ENCODE results near the gene KDM8.

Gene KDM8

GRCh38 chr16:27203507-27204311 is at the start of gene KDM8:
Gene KDM8 (plus strand): TSS chr16:27203526. CDS start chr16:27210124, 6,598 bp downstream.
- peak within 1 kb of the TSS; percentile 77 for H3K9ac ChIP-seq (ENCODE audit: low read length)
- peak; percentile 100 for DNase-seq
- H3K9me3 ChIP-seq (replicated peaks; ENCODE audit: insufficient read depth, low read length), result no peaks in the 10 kb centered on the region
- H4K20me1 ChIP-seq (ENCODE audit: insufficient read depth, low read length), result no peaks in the 10 kb centered on the region
- H3K4me1 ChIP-seq (ENCODE audit: low read length), result peaks cover 27% of the 10 kb centered on the region
- no peaks in the 10 kb centered on the region for H3K9me2 ChIP-seq (replicated peaks; ENCODE audit: insufficient read depth, low read length)
- H3K4me2 ChIP-seq (ENCODE audit: low read depth, low read length), result peak within 1 kb of the TSS; percentile 97
- H3K4me3 ChIP-seq (ENCODE audit: low read length), result peak within 1 kb of the TSS; percentile 77
- peaks cover 5% of the 10 kb centered on the region for H3K79me2 ChIP-seq (ENCODE audit: low read length)
- no peak for TF ChIP-seq EZH2 (optimal IDR thresholded peaks at IDR 0.05; ENCODE audit: low read depth, low read length)
- no peak for TF ChIP-seq CTCF (IDR thresholded peaks at IDR 0.05; ENCODE audit: low read length)
- TF ChIP-seq EZH2phosphoT487 (IDR thresholded peaks at IDR 0.05; ENCODE audit: low read length), result no peak
- peak within 1 kb of the TSS; percentile 83 for H3K27ac ChIP-seq (ENCODE audit: low read length)
- H3K36me3 ChIP-seq (replicated peaks; ENCODE audit: insufficient read depth, low read length), result no peaks in the 10 kb centered on the region
- peaks cover 21% of the 10 kb centered on the region for H3F3A ChIP-seq (ENCODE audit: insufficient read depth, low read length)
- peak within 1 kb of the TSS; percentile 63 for H2AFZ ChIP-seq (ENCODE audit: low read length)
- H3K27me3 ChIP-seq (replicated peaks; ENCODE audit: insufficient read depth, low read length), result no peaks in the 10 kb centered on the region

- no peaks in the 10 kb centered on the region; the same call in 1 of the 2 replicates for H3K4me1 ChIP-seq (ENCODE audit: low read length)
- H4K20me1 ChIP-seq (ENCODE audit: insufficient read depth, low read length), result no peaks in the 10 kb centered on the region
- DNase-seq, result peak; percentile 40
- H3K4me2 ChIP-seq (ENCODE audit: low read depth, low read length), result peak overlapping the region; percentile 33; the same call in 1 of the 2 replicates
- H3K27ac ChIP-seq (ENCODE audit: low read length), result no peak overlapping the region
- no peak overlapping the region for H2AFZ ChIP-seq (ENCODE audit: low read length)
- no peaks in the 10 kb centered on the region for H3K79me2 ChIP-seq (ENCODE audit: low read length)
- no peaks in the 10 kb centered on the region for H3K9me2 ChIP-seq (replicated peaks; ENCODE audit: insufficient read depth, low read length)
- no peak overlapping the region for H3K4me3 ChIP-seq (ENCODE audit: low read length)
- no peak for TF ChIP-seq EZH2 (optimal IDR thresholded peaks at IDR 0.05; ENCODE audit: low read depth, low read length)
- peak; percentile 97 for TF ChIP-seq CTCF (IDR thresholded peaks at IDR 0.05; ENCODE audit: low read length)
- TF ChIP-seq EZH2phosphoT487 (IDR thresholded peaks at IDR 0.05; ENCODE audit: low read length), result no peak
- H3K27me3 ChIP-seq (replicated peaks; ENCODE audit: insufficient read depth, low read length), result no peaks in the 10 kb centered on the region
- no peaks in the 10 kb centered on the region for H3K36me3 ChIP-seq (replicated peaks; ENCODE audit: insufficient read depth, low read length)
- H3F3A ChIP-seq (ENCODE audit: insufficient read depth, low read length), result no peaks in the 10 kb centered on the region
- no peak overlapping the region for H3K9ac ChIP-seq (ENCODE audit: low read length)
- no peaks in the 10 kb centered on the region for H3K9me3 ChIP-seq (replicated peaks; ENCODE audit: insufficient read depth, low read length)
Measured at GRCh38 chr16:27154705-27155521, 48.4 kb upstream of the KDM8 start.

- H3K9me3 ChIP-seq (replicated peaks; ENCODE audit: insufficient read depth, low read length), result no peaks in the 10 kb centered on the region
- no peaks in the 10 kb centered on the region for H3F3A ChIP-seq (ENCODE audit: insufficient read depth, low read length)
- no peaks in the 10 kb centered on the region for H3K27me3 ChIP-seq (replicated peaks; ENCODE audit: insufficient read depth, low read length)
- TF ChIP-seq EZH2 (optimal IDR thresholded peaks at IDR 0.05; ENCODE audit: low read depth, low read length) (no peak), CTCF (IDR thresholded peaks at IDR 0.05; ENCODE audit: low read length) (no peak), EZH2phosphoT487 (IDR thresholded peaks at IDR 0.05; ENCODE audit: low read length) (no peak)
- no peaks in the 10 kb centered on the region for H3K36me3 ChIP-seq (replicated peaks; ENCODE audit: insufficient read depth, low read length)
- no peak overlapping the region for H3K4me2 ChIP-seq (ENCODE audit: low read depth, low read length)
- no peak for DNase-seq
- H2AFZ ChIP-seq (ENCODE audit: low read length), result no peak overlapping the region
- no peaks in the 10 kb centered on the region for H3K79me2 ChIP-seq (ENCODE audit: low read length)
- H3K9ac ChIP-seq (ENCODE audit: low read length), result no peak overlapping the region
- no peaks in the 10 kb centered on the region for H4K20me1 ChIP-seq (ENCODE audit: insufficient read depth, low read length)
- no peak overlapping the region for H3K27ac ChIP-seq (ENCODE audit: low read length)
- H3K4me1 ChIP-seq (ENCODE audit: low read length), result no peaks in the 10 kb centered on the region
- H3K9me2 ChIP-seq (replicated peaks; ENCODE audit: insufficient read depth, low read length), result no peaks in the 10 kb centered on the region
- H3K4me3 ChIP-seq (ENCODE audit: low read length), result no peak overlapping the region
Measured at GRCh38 chr16:27156579-27156978, 46.7 kb upstream of the KDM8 start.
